Measurements from ENCODE around the gene ATXN1.
A peak's percentile ranks its signal among the peaks of the same experiment; 100 is the strongest.

DNA sequence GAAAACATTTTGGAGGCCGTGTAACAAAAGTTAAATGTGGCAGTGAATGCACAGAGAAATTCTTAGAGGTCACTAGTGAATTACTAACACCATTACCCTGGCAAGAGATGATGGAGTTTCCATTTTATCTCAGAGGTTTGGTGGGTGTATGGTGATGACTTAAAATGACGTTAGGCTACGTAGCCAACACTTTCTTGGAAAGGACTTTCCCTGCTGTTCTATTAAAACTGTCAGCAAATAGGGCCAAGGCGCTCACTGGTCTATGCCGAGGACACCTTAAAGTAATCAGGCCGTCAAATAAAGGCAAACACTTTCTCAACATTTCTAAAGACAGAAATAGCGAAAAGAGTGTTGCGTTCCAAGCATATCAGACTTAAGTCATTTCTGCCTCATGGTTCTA is 362.1 kb downstream of the ATXN1 start:
- TF ChIP-seq, protein P1, sequence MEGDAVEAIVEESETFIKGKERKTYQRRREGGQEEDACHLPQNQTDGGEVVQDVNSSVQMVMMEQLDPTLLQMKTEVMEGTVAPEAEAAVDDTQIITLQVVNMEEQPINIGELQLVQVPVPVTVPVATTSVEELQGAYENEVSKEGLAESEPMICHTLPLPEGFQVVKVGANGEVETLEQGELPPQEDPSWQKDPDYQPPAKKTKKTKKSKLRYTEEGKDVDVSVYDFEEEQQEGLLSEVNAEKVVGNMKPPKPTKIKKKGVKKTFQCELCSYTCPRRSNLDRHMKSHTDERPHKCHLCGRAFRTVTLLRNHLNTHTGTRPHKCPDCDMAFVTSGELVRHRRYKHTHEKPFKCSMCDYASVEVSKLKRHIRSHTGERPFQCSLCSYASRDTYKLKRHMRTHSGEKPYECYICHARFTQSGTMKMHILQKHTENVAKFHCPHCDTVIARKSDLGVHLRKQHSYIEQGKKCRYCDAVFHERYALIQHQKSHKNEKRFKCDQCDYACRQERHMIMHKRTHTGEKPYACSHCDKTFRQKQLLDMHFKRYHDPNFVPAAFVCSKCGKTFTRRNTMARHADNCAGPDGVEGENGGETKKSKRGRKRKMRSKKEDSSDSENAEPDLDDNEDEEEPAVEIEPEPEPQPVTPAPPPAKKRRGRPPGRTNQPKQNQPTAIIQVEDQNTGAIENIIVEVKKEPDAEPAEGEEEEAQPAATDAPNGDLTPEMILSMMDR (IDR thresholded peaks at IDR 0.05): no peak
- TF ChIP-seq POLR2A (IDR thresholded peaks at IDR 0.05): no peak
- peak in 1 of 3 donors; percentile 24 for TF ChIP-seq POLR2AphosphoS5 (IDR thresholded peaks at IDR 0.05)

Measured in transverse colon (tissue), 4 donors.